RKO (cell line): Measurements from ENCODE around the gene LY86.
A peak's percentile ranks its signal among the peaks of the same experiment; 100 is the strongest.

Source experiments
- DNase-seq: peaks from one replicate; pipeline ENCODE4 v3.0.0-alpha.2; 2016; ENCODE audit warnings: low spot score

Gene LY86

DNA sequence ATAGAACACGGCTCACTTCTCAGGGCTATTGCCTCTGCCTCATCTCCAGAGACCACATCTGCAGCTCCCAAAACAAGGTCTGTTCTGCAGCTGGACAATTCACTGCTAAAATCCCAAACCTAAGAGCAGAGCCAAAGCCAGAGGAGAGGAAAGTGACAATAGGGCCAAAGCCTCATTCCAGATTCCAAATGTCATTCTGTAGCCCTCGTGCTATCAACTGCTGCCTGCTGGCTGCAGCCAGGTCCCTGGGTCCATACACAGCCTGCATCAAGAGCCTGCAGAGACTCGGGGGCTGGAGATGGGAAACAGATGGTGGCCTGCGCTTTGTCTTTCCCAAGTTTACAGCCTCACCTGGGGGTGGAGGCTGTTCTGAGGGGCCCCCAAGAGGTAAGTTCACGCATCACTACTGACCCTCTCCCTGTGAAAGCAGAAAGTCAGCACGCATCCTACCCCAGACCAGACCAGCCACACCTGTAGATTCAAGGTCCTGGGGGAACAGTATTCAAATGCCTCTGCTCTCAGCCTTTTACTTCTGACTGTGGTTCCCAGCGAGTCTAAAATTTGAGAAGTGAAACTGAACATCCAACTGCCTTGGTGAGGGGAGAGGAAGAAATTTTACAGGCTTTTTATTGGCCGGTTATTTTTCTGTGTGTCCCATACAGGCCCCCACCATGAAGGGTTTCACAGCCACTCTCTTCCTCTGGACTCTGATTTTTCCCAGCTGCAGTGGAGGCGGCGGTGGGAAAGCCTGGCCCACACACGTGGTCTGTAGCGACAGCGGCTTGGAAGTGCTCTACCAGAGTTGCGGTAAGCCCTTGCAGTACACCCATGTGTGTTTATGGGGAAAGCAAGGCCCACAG is at the start of gene LY86:
Gene LY86, plus strand, starts transcription at position 657 of the 860 bp plus-strand sequence. Its CDS starts 15 bp downstream, at position 672.
- no peak for DNase-seq

DNA sequence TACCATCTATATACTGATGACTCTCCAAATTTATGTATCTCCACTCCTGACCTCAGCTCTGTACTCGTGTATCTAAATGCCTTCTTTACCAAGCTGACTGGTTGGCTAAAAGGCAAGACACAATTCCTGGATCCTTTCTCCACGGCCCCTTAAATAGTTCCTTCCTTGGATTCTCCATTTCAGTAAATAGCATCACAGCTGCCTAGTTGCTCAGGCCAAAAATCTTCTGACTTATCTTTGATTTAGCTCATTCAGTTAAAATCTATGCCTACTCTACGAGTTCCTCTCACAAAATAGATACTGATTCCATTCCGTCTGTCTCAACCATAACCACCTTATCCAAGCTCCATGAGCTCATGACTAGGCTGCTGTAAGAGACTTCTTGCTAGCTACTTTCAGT is 49.5 kb upstream of the LY86 start:
- DNase-seq, result no peak

DNA sequence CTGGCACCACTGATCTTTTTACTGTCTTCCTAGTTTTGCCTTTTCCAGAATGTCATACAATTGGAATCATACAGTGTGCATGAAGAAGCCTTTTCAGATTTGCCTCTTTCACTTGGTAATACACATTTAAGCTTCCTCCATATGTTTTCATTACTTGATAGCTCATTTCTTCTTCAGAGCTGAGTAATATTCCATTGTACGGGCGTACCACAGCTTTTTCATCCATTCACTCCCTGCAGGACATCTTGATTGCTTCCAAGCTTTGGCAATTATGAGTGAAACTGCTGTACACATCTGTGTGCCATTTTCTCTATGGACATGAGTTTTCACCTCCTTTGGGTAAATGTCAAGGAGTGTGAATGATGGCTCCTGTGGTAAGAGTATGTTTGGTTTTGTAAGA is 46.2 kb upstream of the LY86 start:
- DNase-seq, result no peak

DNA sequence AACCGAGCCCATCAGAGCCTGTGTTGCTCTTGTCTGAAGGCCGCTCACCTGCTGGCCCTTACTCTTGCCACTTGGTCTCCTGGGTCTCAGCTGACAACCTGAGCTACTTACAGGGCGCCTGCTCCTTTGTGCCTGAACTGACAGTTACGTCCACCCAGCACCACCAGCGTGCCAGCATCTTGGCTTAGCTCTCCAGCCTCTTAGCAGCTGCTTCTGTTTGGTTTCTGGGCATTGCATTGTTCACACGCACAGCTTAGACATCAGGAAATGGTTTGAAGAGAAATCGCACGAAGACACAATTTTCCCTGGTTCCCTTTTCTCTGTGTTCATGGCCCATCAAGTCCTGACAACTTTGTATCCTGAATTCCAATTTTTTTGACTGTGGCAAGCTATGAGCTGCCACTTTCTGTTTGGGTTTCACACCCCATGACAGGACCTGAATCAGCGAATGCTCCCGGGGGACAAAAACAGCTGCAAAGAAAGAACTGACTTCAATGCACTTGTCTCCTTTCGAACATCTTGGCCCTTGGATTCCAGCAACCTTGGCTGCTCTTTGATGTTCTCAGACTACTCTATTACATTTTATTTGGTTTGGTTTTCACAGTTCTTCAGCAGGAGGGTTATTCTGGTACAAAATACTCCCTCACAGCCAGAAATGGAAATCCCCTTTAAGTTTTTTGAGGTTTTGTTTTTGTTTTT is 45.2 kb upstream of the LY86 start:
- no peak for DNase-seq

DNA sequence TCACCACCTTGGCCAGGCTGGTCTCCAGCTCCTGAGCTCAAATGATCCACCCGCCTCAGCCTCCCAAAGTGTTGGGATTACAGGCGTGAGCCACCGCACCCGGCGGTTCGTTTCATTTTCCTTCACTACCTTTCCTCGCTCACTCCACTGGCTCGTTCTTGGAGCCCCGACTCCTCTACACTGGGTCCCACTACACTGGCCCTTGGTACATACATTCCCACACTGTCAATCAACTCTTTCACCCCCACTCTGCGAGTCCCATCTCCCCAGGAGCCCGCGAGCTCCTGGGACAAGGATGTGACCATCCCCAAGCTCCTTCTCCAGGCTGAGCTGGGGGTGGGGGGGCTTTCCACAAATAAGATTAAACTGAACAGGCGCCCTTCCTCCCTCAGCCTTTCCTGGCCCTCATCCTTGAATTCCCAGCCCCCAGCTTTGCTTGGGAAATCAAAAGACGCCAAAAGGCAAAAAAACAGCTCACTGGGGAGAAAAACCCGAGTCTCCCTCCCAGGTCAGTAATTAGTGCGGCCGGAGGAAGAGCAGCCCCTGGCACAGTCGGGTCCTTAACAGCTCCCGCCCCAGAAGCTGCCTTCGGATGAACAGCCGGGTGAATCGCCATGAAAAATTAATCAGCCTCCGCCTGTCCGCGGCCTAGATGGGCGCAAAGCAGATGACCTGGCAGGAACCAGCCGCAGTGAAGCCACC is 42.8 kb upstream of the LY86 start:
- DNase-seq, result no peak

DNA sequence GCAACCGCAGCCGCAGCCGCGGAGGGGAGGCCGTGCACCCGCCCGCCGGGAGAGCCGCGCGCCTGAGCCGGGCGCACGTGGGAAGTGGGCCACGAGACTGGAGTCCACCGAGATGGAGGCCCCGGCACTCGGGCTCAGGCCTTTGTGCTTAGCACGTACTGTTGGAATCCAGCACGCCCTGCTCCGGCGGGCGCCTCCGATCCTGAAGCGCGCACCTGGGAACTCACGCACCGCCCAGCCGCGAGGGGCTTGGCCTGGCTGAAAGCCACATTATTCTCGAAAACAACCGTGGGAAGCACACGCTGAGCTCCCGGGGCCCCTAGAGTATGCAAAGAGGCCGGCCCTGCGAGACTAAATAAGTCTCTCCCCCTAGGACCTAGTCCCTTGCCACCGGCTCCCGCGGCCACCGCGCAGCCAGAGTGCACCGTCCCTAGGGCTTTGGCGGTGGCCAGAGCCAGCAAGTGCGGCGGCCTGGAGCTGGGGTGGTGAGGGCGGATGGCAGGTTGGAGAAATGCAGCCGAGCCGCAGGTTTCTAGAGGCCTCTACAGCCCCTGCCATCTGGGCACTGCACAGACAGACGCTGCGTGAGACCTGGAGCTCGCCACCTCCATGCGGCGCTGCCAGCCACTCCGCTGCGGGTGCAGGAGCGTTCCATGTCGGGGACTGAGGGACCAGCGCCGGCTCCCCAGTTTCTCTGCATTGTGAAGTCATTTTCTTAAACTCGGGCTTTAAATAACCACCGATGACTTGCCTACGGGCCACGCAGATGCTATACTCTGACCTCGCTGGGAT is 42.0 kb upstream of the LY86 start:
- no peak for DNase-seq

DNA sequence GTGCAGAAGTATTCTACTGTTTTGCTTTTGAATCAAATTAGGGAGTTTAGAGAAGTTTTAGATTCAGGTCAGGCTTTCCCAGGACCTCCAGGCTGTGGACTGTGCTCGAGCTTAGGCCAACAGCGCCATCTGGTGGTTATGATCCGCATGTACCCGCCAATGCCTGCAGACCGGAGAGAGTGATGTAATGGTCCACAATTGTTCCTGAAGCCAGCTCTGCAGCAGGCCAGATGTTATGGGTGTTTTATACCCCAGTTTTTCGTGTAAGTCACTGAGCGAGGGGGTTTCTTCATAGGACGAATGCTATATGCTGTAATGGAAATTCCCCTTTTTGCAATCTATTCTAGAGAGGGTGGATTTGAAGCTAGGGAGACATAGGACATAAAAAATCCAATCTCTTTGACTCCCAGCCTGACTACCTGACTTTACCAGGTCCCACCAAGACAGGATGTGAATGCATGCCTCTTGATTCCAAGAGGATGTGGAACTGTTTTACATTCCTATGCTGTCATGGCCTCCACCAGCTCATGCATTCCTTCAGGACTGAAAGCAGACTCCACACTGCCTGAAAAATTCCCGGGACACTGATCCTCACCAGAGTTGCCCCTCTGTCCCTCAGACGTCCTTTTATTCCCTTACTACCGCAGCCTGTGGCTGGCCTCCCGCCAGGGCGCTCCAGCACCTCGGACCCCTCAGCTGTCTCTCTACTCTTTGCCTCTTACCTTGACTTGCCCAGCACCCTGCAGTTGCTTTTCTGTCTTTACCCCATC is 41.2 kb upstream of the LY86 start:
- DNase-seq, result peak; percentile 71

DNA sequence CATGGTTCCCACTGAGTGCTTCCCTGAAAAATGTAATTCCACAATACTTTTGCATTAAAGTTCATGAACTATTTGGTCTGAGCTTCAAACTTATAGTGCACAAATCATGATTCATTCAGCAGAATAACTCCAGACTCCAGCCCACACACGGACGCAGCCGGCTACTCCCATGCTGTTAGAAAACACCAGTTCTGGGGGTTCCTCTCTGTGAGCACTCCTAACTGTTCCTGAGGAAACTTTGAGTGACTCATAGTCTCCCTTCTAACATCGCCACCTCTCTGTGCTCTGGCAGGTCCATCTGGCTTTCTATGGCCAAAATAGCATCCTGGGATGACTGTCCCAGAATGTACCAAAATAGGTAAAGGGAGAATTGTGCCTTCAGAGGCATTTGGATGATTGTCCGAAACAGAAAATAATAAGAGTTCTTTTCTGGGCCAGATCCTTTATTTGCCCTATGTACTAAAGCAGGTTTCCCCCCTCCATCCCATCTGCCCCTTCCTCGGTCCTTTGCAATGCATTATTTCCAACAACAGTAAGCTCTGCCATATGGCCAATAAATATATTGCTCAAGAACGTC is 32.3 kb upstream of the LY86 start:
- no peak for DNase-seq

DNA sequence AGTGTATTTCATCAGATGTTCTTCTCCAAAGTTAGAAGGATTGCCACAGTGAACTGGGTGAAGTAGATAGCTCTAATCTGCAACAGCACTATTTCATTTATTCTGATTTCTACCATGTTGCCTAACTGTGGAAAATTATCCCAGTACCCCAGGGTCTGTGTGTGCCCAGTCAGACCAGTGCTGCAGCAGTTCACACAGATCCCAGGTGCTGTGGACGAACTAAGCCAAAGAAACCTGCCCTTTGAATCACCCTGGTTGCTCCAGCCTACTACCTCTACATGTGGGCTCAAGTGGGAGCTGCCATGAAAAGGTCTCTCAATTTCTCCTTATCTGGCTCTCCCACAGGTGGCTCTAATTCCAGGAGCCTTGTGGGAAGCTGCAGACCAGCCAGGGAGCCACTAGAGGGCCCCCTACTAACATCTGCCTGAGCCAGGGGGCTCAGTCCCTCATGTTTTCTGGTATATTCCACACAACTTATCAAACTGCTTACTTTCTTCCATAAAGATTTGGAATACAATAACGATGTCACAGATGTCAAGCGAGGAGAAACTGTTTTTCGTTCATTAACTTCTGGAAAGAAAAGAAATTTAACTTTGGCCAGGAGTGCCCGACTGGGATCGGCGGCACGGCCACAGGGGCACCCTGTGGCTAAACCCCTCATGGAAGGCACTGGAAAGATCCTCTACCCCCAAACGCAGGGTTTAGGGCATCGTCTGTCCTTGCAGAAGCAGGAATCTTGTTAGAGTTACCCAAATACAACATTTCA is 31.6 kb upstream of the LY86 start:
- DNase-seq, result peak; percentile 45

DNA sequence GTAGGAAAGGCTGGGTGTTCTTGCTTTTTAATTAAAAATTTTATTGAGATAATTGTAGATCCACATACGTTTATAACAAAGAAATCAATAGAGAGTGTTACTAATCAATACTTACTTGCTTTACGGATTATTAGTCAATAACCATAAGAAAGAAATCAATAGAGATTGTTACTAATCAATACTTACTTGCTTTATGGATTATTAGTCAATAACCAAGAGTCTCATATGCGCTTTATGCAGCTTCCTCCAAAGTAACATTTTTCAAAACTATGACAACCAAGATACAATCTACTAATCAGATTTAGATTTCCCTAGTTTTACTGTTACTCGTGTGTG is 31.0 kb upstream of the LY86 start:
- no peak for DNase-seq

DNA sequence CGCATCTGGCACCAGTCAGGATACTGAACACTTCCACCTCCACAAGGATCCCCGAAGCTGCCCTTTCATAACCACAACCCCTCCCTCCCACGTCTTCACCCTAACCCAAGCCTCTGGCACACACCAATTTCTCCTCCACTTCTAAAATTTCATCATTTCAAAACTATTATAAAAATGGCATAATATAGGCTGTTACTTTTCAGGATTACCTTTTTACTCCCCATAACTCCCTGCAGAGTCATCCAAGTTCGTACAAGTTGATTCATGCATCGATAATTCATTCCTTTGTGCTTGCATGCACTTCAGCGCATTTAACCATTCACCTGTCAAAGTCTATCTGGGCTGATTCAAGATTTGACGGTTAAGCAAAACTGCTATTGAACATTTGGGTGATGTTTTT is 30.6 kb upstream of the LY86 start:
- no peak for DNase-seq

DNA sequence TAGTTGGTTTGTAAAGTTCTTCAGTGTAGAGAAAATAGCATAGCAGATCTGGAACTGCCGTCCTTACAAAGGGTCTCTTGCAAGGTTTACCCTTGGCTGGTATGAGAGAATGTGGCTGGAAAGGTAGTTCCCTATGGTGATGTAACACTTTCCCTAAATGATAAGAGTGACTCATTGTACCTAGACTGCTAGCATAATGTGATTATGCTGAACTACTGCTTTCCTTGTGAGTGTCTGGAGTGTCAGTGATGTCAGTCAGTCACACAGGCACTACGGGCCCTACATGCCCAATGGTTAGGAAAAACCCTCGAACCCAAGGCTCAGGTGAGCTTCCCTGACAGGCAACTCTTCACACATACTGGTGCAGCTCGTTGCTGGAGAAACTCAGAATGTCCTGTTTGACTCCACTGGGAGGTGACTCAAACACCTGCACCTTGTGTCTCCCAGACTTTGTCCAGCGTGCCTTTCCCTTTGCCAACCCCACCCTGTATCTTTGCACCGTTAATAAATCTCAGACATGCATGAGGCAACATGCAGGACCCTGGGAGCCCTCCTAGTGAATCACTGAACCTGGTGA is 28.4 kb upstream of the LY86 start:
- DNase-seq, result no peak

DNA sequence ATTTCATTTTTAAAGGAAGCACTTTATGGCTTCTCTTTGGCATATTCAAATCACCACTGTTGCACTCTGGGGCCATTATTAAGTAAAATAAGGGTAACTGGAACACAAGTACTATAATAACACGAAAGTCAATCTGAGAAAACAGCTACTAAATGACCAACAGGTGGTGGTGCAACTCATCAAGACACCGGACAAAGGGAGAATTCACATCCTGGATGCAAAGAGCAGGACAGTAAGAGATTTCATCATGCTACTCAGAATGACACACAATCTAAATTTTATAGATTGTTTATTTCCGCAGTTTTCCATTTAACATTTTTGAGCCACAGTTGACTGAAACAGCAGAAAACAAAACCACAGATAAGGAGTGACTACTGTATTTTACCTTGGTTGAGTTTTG is 27.6 kb upstream of the LY86 start:
- peak; percentile 12 for DNase-seq

DNA sequence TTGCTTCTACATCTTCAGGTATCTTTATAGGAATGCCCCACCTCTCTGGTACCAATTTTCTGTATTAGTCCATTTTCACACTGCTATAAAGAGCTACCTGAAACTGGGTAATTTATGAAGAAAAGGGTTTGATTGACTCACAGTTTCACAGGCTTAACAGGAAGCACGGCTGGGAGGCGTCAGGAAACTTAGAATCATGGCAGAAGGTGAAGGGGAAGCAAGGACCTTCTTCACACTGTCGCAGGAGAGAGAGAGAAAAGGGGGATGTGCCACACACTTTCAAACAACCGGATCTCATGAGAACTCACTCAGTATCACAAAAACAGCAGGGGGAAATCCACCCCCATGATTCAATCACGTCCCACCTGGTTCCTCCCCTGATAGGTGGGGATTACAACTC is 24.4 kb upstream of the LY86 start:
- no peak for DNase-seq

DNA sequence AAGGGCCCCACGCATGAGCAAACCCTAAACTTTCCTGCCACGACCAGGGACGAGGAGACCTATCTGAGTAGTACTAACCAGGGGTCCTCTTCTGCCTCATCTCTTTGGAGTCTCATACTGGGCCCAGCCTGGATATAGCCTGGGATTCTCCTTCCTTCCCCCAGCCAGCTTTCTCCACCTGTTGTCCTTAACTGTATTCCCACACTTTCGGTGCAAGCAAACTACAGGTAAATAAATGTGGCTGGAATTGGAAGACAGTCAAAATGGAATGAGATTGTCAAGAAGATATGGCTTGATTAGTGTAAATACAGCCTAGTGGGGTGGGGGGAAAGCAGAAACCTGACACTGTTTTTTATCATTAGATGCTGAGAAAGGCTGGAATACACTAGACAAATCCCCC is 23.5 kb upstream of the LY86 start:
- DNase-seq, result no peak

DNA sequence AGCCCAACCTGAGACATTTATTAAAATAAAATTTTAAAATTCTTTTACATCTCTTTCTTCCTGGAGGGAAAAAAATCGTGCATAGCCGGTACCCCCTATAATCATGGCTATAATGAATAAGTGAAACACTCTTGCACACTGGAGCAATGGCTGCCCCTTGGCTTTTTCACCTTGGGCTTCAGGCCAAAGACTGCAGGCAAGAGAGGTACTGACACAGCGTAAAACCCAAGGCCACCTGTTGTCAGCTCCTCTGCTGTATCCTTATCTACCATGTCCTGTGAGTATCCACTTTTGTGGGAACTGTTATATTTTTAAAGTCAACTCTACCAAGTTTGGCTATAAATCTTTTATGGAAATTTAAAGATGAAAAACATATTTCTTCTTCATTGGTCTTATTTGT is 23.0 kb upstream of the LY86 start:
- DNase-seq, result no peak

DNA sequence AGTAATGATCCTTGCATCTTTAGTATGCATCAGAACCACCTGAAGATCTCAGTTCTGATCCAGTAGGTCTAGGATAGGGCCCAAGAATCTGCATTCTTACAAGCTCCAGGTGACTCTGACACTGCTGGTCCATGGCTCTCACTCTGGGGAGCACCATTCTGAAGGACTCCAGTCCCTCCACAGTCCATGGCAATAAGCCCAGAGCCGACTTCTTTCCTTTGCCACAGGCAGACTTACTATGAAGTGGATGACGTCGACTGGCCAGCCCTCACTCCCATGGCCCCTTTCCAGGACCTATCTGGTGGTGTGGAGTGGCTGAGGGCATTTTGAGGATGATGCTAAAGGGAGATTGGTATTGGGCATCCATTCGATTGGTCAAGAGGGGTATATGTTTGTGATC is 21.8 kb upstream of the LY86 start:
- no peak for DNase-seq

DNA sequence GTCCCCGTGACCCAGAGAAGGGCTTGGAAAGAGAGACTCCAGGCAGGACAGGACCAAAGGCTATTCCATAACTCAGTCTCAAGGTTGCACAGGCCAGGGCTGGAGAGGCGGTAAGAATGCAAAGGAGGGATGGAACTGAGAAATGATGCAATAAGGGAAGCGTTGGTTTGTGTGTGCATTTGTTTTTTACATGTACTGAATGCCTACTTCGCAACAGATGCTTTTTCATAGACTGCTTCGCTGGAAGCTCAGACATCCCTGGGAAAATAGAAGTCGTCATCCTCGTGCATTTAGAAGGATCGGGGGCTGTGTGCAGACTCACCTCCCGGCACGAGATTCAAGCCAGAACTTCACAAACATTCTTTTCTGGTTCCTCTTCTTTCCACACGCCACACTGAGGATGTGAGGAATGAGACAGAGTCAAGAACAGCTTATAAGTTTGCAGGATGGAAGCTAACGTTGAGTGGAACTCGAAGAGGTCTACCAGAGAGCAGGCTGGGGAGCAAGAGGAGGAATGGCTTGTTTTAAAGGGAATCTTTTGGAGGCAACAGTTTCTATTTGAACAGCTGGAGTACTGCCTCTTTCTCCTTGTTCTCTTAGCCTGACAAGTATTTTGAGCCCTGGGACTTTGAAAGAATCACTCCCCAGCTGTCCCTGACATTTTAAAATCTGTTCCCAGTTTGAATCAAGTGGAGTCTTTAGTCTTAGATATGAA is 19.3 kb upstream of the LY86 start:
- no peak for DNase-seq

DNA sequence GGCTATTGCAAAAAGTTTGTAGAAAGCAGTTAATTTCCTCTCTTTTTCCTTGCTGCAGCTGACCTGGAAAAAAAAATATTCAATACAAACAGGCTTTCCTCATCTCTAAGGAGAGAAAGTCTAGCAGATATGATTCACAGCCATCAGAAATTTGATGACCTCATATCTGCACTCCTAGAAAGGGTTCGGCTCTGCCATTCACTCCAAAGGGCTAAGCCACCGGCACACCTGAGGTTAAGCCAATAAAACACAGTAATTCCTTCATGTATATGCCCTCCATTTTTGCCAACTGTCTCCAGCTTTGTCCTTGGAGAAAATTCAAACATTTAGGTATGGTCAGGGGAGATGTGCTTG is 18.7 kb upstream of the LY86 start:
- no peak for DNase-seq
